NT2/D1 (cell line): ENCODE measurements around the gene UBE3D.

Source experiments
- SUZ12 ChIP-seq: IDR thresholded peaks from 2 replicates; pipeline ENCODE4 v1.6.1; 2011; ENCODE audit not compliant: insufficient read length, insufficient read depth; ENCODE audit errors: extremely low read depth
- YY1 ChIP-seq: IDR thresholded peaks from 2 replicates; pipeline ENCODE4 v1.6.1; 2011; ENCODE audit not compliant: insufficient read length, insufficient read depth
- ZNF274 ChIP-seq: IDR thresholded peaks from 2 replicates; pipeline ENCODE4 v1.6.1; 2011; ENCODE audit warnings: mild to moderate bottlenecking, low read depth, low read length

GRCh38 chr6:83083476-83083875 is 17.8 kb upstream of the UBE3D start:
- TF ChIP-seq ZNF274 (no peak), YY1 (no peak), SUZ12 (no peak)
